Measurements from ENCODE around the gene ANKRD52. TPM values are rescaled to one million over a fixed set of nuclear protein-coding genes. Genes with fewer than 3 reads are reported as not detected.

Gene ANKRD52
- total RNA-seq, 1 donor from 2014 or later: 25.1 TPM

GRCh38 chr12:56236091-56236490 is 22.1 kb downstream of the ANKRD52 start:
- Histone ChIP-seq H3K27me3 (ENCODE audit: low read depth) (no peaks in the 10 kb centered on the region), H3K27ac (replicated peaks) (no peak overlapping the region), H3K36me3 (peaks cover 19% of the 10 kb centered on the region), H3K4me3 (no peak overlapping the region), H3K9me3 (replicated peaks) (no peaks in the 10 kb centered on the region), H3K4me1 (no peaks in the 10 kb centered on the region)
- DNase-seq: no peak
- TF ChIP-seq CTCF (IDR thresholded peaks at IDR 0.05; ENCODE audit: borderline replicate concordance): no peak
- intact Hi-C loops (cut with micrococcal nuclease): no loop called here

DNA sequence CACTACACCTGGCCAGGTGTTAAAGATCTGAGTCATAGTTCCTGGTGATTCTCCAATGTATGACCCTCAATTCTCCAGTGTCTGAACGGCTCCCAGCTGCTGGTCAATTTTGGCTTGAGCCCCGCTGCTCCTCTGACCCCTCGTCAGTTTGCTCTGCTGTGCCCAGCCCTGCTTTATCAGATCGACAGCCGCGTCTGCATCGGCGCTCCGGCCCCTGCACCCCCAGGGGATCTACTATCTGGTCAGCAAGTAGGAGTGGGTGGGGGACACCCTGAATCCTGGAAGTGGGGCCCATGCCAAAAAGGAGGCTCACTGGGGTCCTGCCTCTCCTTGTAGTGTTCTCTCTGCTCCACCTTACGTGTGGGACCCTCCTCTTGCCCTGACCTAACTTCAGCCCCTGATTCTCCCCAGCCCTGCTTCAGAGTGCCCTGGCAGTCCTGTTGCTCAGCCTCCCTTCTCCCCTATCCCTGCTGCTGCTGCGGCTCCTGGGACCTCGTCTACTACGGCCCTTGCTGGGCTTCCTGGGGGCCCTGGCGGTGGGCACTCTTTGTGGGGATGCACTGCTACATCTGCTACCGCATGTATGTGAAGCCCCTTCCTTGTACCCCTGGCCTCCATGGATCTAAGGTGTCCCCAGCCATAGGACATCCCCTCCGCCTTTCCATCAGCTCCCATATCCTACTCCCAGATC is 23.3 kb downstream of the ANKRD52 start:
- Histone ChIP-seq H3K4me1 (no peaks in the 10 kb centered on the region), H3K4me3 (no peak overlapping the region), H3K9me3 (replicated peaks) (no peaks in the 10 kb centered on the region), H3K27me3 (ENCODE audit: low read depth) (no peaks in the 10 kb centered on the region), H3K36me3 (peaks cover 8% of the 10 kb centered on the region), H3K27ac (replicated peaks) (no peak overlapping the region)
- DNase-seq: no peak
- TF ChIP-seq CTCF (IDR thresholded peaks at IDR 0.05; ENCODE audit: borderline replicate concordance): no peak
- intact Hi-C loops (cut with micrococcal nuclease): no loop called here

- intact Hi-C loops (cut with micrococcal nuclease): no loop called here
- Histone ChIP-seq H3K27ac (replicated peaks) (no peak overlapping the region), H3K9me3 (replicated peaks) (no peaks in the 10 kb centered on the region), H3K4me3 (no peak overlapping the region), H3K36me3 (peaks cover 13% of the 10 kb centered on the region), H3K27me3 (ENCODE audit: low read depth) (no peaks in the 10 kb centered on the region), H3K4me1 (no peaks in the 10 kb centered on the region)
- TF ChIP-seq CTCF (IDR thresholded peaks at IDR 0.05; ENCODE audit: borderline replicate concordance): no peak
- DNase-seq: no peak
Observed at GRCh38 chr12:56231184-56231582, 27.0 kb downstream of the ANKRD52 start.

DNA sequence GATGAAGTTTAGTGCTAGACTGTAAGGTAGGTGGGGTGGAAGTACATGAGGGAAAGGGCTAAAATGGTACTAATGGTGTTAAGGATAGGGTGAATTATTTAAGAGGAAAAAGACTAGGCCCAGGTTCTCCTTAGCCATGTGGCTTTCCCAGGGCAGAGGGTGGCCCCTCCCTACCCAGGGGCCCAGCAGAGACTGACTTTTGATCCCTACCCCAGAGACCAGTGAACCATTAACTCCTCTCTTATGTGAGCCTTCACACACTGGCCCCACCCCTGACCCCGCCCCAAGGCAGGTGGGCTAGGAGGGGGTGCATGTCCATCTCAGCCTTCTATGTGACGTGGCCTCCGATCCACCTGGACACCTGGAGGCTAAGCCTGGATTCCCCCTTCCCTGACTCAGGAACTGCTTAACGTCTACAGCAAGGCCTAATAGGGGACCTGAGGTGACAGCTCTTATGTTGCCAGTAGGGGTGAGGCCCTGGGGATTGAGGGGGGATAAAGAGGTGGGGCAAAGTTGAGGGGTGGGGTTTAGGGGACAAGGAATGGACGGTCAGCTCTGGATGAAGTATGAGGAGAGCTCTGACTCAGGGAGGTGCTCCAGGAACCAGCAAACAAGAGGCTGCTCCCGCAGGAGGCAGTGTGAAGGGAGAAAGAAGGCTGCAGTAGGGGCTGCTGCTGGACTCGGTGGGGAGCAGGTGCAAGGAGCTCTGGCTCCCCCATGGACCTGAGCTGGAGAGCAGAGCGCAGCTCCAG is 27.6 kb downstream of the ANKRD52 start:
- no peak for TF ChIP-seq CTCF (IDR thresholded peaks at IDR 0.05; ENCODE audit: borderline replicate concordance)
- Histone ChIP-seq H3K4me1 (no peaks in the 10 kb centered on the region), H3K4me3 (no peak overlapping the region), H3K9me3 (replicated peaks) (no peaks in the 10 kb centered on the region), H3K27ac (replicated peaks) (no peak overlapping the region), H3K36me3 (peaks cover 13% of the 10 kb centered on the region), H3K27me3 (ENCODE audit: low read depth) (no peaks in the 10 kb centered on the region)
- no peak for DNase-seq
- intact Hi-C loops (cut with micrococcal nuclease): no loop called here

- no peak for DNase-seq
- Histone ChIP-seq H3K27me3 (ENCODE audit: low read depth) (no peaks in the 10 kb centered on the region), H3K4me3 (no peak within 1 kb of the TSS), H3K27ac (replicated peaks) (no peak within 1 kb of the TSS), H3K36me3 (peaks cover 13% of the 10 kb centered on the region), H3K9me3 (replicated peaks) (no peaks in the 10 kb centered on the region), H3K4me1 (peaks cover 3% of the 10 kb centered on the region)
- intact Hi-C loops (cut with micrococcal nuclease): no loop called here
- TF ChIP-seq CTCF (IDR thresholded peaks at IDR 0.05; ENCODE audit: borderline replicate concordance): no peak
Observed at GRCh38 chr12:56229916-56230431, 28.2 kb downstream of the ANKRD52 start, which contains the start of gene SLC39A5. Gene SLC39A5 (plus strand): TSS chr12:56230051. CDS start chr12:56231275, 1,224 bp downstream.

All from left ventricle myocardium inferior (tissue), 1 donor.